Measurements from ENCODE around the gene TSPAN18. TPM values are rescaled to one million over a fixed set of nuclear protein-coding genes. Genes with fewer than 3 reads are reported as not detected.

TSPAN18 gene
- total RNA-seq, 1 experiment from 2014 or later, result 2.8 TPM

DNA sequence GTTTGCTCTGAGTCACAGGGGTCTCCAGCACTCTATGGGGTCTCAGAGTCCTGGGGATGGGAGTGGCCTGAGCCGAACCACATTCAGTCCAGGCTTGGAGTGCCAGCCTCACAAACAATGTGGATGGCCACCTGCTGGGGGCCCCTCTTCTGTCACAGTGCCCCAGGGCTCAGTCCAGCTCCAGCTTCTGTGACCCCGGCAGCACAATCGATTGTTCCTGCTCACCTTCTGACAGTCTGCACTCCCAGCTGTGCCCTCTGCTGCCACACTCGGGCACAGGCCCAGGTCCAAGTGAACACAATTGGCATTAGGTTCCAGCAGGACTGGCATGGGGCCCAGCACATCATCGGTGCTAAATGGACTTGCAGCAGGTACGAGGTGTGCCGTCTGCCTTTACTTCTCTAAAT, 139.1 kb downstream of the TSPAN18 start:
- TF ChIP-seq, protein P1, sequence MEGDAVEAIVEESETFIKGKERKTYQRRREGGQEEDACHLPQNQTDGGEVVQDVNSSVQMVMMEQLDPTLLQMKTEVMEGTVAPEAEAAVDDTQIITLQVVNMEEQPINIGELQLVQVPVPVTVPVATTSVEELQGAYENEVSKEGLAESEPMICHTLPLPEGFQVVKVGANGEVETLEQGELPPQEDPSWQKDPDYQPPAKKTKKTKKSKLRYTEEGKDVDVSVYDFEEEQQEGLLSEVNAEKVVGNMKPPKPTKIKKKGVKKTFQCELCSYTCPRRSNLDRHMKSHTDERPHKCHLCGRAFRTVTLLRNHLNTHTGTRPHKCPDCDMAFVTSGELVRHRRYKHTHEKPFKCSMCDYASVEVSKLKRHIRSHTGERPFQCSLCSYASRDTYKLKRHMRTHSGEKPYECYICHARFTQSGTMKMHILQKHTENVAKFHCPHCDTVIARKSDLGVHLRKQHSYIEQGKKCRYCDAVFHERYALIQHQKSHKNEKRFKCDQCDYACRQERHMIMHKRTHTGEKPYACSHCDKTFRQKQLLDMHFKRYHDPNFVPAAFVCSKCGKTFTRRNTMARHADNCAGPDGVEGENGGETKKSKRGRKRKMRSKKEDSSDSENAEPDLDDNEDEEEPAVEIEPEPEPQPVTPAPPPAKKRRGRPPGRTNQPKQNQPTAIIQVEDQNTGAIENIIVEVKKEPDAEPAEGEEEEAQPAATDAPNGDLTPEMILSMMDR (conservative IDR thresholded peaks at IDR 0.05; ENCODE audit: low read depth, low read length), result no peak
- TF ChIP-seq EZH2 (IDR thresholded peaks at IDR 0.05; ENCODE audit: borderline replicate concordance, low read depth, low read length, poor library complexity, severe bottlenecking), result no peak
- DNase-seq (ENCODE audit: low spot score), result no peak
- ChIA-PET CTCF (no interaction called here), POLR2A (ENCODE audit: low non-redundant PET) (no interaction called here)
- no TSS peak for BruUV-seq (replicated peaks)
- H3K9me3 ChIP-seq (ENCODE audit: low read depth, low read length, poor library complexity, severe bottlenecking), result no peaks in the 10 kb centered on the region
- H3K27me3 ChIP-seq (replicated peaks; ENCODE audit: insufficient read depth, low read depth, low read length, poor library complexity), result no peaks in the 10 kb centered on the region
- H3K4me1 ChIP-seq (ENCODE audit: insufficient read depth, low read length, poor library complexity, severe bottlenecking), result peaks cover 14% of the 10 kb centered on the region
- H3K27ac ChIP-seq (ENCODE audit: low read depth, low read length, poor library complexity, severe bottlenecking), result no peak overlapping the region
- intact Hi-C loops (cut with micrococcal nuclease; ENCODE audit: unreplicated experiment), result loop anchor here (10.0 kb wide), 1 partner anchor 59 kb away; no protein-coding TSS in a partner anchor
- H3K36me3 ChIP-seq (ENCODE audit: insufficient read depth, low read length, poor library complexity, severe bottlenecking), result no peaks in the 10 kb centered on the region
- H3K4me3 ChIP-seq (ENCODE audit: low read depth, low read length, poor library complexity, severe bottlenecking), result no peak overlapping the region

DNA sequence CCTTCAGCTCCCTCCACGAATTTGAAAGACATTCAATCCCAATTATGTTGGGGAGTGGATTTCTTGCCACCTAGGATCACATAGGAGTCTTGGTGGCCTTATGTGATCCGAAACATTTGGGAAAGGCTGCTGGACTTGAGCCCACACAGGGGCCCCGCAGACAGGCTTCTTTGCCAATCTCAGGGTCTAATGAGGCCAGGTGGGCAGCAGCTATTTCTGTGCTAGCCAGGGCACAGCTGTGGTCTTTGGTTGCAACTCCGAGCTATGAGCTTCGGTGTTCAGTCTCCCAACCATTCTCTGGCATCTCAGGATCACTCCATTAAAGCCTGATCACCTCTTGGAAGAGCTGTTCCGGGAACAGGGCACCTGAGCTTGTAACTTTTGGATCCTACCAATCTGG, 139.5 kb downstream of the TSPAN18 start:
- intact Hi-C loops (cut with micrococcal nuclease; ENCODE audit: unreplicated experiment), result loop anchor here (10.0 kb wide), 1 partner anchor 59 kb away; no protein-coding TSS in a partner anchor
- POLR2A ChIA-PET (ENCODE audit: low non-redundant PET), result no interaction called here
- no peak for DNase-seq (ENCODE audit: low spot score)
- BruUV-seq (replicated peaks), result no TSS peak
- peaks cover 14% of the 10 kb centered on the region for H3K4me1 ChIP-seq (ENCODE audit: insufficient read depth, low read length, poor library complexity, severe bottlenecking)
- TF ChIP-seq, protein P1 (conservative IDR thresholded peaks at IDR 0.05; ENCODE audit: low read depth, low read length), result no peak
- no peak for TF ChIP-seq EZH2 (IDR thresholded peaks at IDR 0.05; ENCODE audit: borderline replicate concordance, low read depth, low read length, poor library complexity, severe bottlenecking)
- H3K27me3 ChIP-seq (replicated peaks; ENCODE audit: insufficient read depth, low read depth, low read length, poor library complexity), result no peaks in the 10 kb centered on the region
- H3K27ac ChIP-seq (ENCODE audit: low read depth, low read length, poor library complexity, severe bottlenecking), result no peak overlapping the region
- H3K36me3 ChIP-seq (ENCODE audit: insufficient read depth, low read length, poor library complexity, severe bottlenecking), result no peaks in the 10 kb centered on the region
- H3K9me3 ChIP-seq (ENCODE audit: low read depth, low read length, poor library complexity, severe bottlenecking), result no peaks in the 10 kb centered on the region
- CTCF ChIA-PET, result no interaction called here
- H3K4me3 ChIP-seq (ENCODE audit: low read depth, low read length, poor library complexity, severe bottlenecking), result no peak overlapping the region

DNA sequence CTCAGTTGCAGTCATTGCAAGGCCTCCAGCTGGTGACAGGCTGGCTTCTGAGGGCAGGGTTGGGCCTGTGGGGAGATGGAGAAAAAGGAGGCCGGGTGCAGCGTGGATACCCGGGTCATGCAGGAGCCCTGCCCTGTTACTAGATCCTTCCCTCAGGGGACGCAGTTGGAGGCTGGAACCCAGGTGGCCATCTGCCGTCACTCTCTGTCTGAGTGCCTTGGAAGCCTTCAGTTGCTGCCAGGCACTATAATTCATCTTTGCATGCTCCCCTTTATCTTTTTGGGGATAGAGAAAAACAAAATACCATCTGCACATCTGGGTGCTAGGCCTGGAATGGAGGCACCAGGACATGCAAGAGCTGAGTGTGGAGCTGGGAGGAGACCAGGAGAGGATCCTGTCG, 141.3 kb downstream of the TSPAN18 start:
- Histone ChIP-seq H3K27me3 (replicated peaks; ENCODE audit: insufficient read depth, low read depth, low read length, poor library complexity) (no peaks in the 10 kb centered on the region), H3K4me1 (ENCODE audit: insufficient read depth, low read length, poor library complexity, severe bottlenecking) (no peaks in the 10 kb centered on the region), H3K36me3 (ENCODE audit: insufficient read depth, low read length, poor library complexity, severe bottlenecking) (no peaks in the 10 kb centered on the region), H3K4me3 (ENCODE audit: low read depth, low read length, poor library complexity, severe bottlenecking) (no peak overlapping the region), H3K9me3 (ENCODE audit: low read depth, low read length, poor library complexity, severe bottlenecking) (no peaks in the 10 kb centered on the region), H3K27ac (ENCODE audit: low read depth, low read length, poor library complexity, severe bottlenecking) (no peak overlapping the region)
- no TSS peak for BruUV-seq (replicated peaks)
- CTCF ChIA-PET, result no interaction called here
- intact Hi-C loops (cut with micrococcal nuclease; ENCODE audit: unreplicated experiment), result loop anchor here (10.0 kb wide), 1 partner anchor 57 kb away; no protein-coding TSS in a partner anchor
- POLR2A ChIA-PET (ENCODE audit: low non-redundant PET), result no interaction called here
- no peak for DNase-seq (ENCODE audit: low spot score)
- no peak for TF ChIP-seq EZH2 (IDR thresholded peaks at IDR 0.05; ENCODE audit: borderline replicate concordance, low read depth, low read length, poor library complexity, severe bottlenecking)
- TF ChIP-seq, protein P1 (conservative IDR thresholded peaks at IDR 0.05; ENCODE audit: low read depth, low read length), result no peak

All from A673 (cell line).